HG03139 (cell line): ENCODE measurements around the gene MCM3AP.

Source experiments
- ATAC-seq: cut with Tn5 transposase; IDR thresholded peaks from one replicate; pipeline ENCODE4 v1.9.1; 2021; ENCODE audit not compliant: unreplicated experiment

The MCM3AP gene

GRCh38 chr21:46189213-46189958 lies 96.0 kb downstream of the MCM3AP start:
- ATAC-seq, result no peak

DNA sequence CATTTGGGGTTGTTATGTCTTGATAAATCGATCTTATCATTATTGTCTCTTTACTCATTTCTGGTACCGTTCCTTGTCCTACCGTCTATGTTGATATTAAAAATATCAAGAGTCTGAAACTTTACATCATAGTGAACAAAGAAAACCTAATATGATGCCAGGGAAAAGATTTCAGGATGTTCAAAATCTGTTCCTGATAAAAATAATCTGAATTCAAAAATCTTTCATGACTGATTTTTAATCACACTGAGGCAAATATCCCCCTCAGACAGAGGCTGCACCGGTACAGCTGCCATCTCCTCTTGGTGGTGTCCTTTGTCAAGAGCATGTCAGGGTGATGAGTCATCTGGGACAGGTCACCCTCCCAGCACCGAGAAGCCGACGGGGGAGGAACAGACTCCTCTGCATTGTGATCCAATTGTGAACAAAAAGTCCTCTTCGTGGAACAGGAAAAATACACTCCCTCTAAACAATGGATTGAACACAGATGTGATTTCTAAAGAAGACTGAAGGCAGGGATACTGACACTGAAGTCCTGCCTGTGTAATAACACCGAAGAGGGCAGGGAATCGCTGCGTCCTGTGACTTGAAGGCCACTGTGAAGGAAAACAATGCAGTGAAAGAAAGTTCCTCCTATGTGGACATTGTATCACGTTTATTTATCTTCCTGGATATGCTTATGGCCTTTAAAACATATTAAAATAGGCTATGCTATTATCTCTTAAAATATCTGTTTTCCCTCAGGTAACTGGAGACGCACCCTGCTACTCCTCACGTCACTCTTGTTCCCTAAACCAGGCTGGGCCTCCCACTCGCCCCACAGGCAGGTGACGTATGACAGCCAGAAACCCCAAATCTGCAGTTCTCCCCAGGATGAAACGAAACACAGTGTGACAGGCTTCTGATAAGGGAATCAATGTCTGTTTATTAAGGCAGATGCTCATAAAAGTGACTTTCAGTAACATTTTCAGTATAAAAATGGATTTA lies 96.9 kb downstream of the MCM3AP start:
- ATAC-seq, result no peak

- ATAC-seq, result no peak
Measured at GRCh38 chr21:46187814-46188213, 97.6 kb downstream of the MCM3AP start.

GRCh38 chr21:46187261-46187660 lies 98.2 kb downstream of the MCM3AP start:
- ATAC-seq, result no peak

- no peak for ATAC-seq
Measured at GRCh38 chr21:46185716-46186115, 99.7 kb downstream of the MCM3AP start.
